SU-DHL-6 (cell line): ENCODE measurements around the gene MSH2.

Experiments
- H2AFZ ChIP-seq: fragments of 200-600 bp; sonication (generic); 2 replicates; pipeline ENCODE4 v1.6.1; 2014; ENCODE audit warnings: low read depth, mild to moderate bottlenecking, moderate library complexity, mixed read lengths, antibody characterized with exemption, low read length; ENCODE audit not compliant: severe bottlenecking
- H3F3A ChIP-seq: fragments of 200-600 bp; shearing (Covaris generic); 2 replicates; pipeline ENCODE4 v1.6.0; 2016; ENCODE audit warnings: antibody characterized with exemption, mild to moderate bottlenecking; ENCODE audit not compliant: insufficient read depth
- H3K27ac ChIP-seq: fragments of 200-600 bp; sonication (generic); 2 replicates; pipeline ENCODE4 v1.5.1; 2016; ENCODE audit warnings: low read depth, mild to moderate bottlenecking, low read length, moderate library complexity, mixed read lengths
- H3K27me3 ChIP-seq: fragments of 200-600 bp; sonication (generic), shearing (Covaris generic); 2 replicates; pipeline ENCODE4 v1.6.0; 2014; ENCODE audit warnings: mild to moderate bottlenecking, low read length
- H3K36me3 ChIP-seq: fragments of 200-600 bp; sonication (generic); 2 replicates; pipeline ENCODE4 v1.6.1; 2014; ENCODE audit warnings: mild to moderate bottlenecking, low read length, mixed read lengths
- H3K4me2 ChIP-seq: fragments of 300-600, 200-600 bp; shearing (Covaris generic), sonication (generic); 2 replicates; pipeline ENCODE4 v1.6.0; 2014; ENCODE audit warnings: low read length, low read depth, mild to moderate bottlenecking; ENCODE audit not compliant: poor library complexity, severe bottlenecking
- H3K4me3 ChIP-seq: fragments of 200-600 bp; sonication (generic); 2 replicates; pipeline ENCODE4 v1.5.1; 2014; ENCODE audit warnings: antibody characterized with exemption, low read length, mild to moderate bottlenecking, mixed read lengths; ENCODE audit not compliant: insufficient read depth, poor library complexity, severe bottlenecking
- H3K79me2 ChIP-seq: fragments of 200-600 bp; sonication (generic); 2 replicates; pipeline ENCODE4 v1.6.1; 2014; ENCODE audit warnings: mild to moderate bottlenecking, low read length, moderate library complexity; ENCODE audit not compliant: insufficient read depth
- H3K9ac ChIP-seq: fragments of 200-600 bp; sonication (generic); 2 replicates; pipeline ENCODE4 v1.7.0; 2014; ENCODE audit warnings: mild to moderate bottlenecking, low read length
- H3K9me2 ChIP-seq: fragments of 200-600 bp; sonication (generic); replicated peaks from 2 replicates; pipeline ENCODE4 v1.6.1; 2014; ENCODE audit warnings: low read length; ENCODE audit not compliant: insufficient read depth
- H3K9me3 ChIP-seq: fragments of 200-600 bp; sonication (generic); 2 replicates; pipeline ENCODE4 v1.6.1; 2014; ENCODE audit warnings: low read length, mixed read lengths; ENCODE audit not compliant: insufficient read depth
- H4K20me1 ChIP-seq: fragments of 200-600 bp; sonication (generic); 2 replicates; pipeline ENCODE4 v1.6.1; 2014; ENCODE audit warnings: low read depth, mild to moderate bottlenecking, antibody characterized with exemption, low read length, moderate library complexity, mixed read lengths
- CTCF ChIP-seq: fragments of 200-600 bp; sonication (generic); IDR thresholded peaks from one replicate; pipeline ENCODE4 v1.5.1; 2017; ENCODE audit warnings: antibody characterized with exemption, mild to moderate bottlenecking, low read length, moderate library complexity; ENCODE audit not compliant: insufficient read depth, poor library complexity, severe bottlenecking
- EZH2phosphoT487 ChIP-seq: fragments of 200-600 bp; sonication (generic), shearing (Covaris generic); conservative IDR thresholded peaks from 2 replicates; pipeline ENCODE4 v1.6.1; 2018; ENCODE audit warnings: mild to moderate bottlenecking, antibody characterized with exemption, low read length, moderate library complexity, mixed read lengths

The MSH2 gene

DNA sequence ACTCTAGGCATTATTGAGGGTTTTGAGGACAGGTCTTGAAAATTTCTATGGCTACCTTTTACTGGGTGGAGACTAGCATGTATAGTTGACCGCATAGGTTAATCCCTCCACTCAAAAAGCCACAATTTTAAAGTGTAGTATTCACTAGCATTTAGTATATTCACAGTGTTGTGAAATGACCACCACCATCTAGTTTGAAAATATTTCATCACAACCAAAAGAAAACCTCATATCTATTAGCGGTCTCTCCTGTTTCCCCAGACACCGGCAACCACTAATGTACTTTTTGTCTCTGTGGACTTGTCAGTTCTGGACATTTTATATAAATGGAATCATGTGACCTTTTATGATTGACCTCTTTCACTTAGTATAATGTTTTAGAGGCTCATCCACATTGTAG is 53.9 kb downstream of the MSH2 start:
- Histone ChIP-seq H3K27ac (no peak overlapping the region), H3K4me2 (no peak overlapping the region)

DNA sequence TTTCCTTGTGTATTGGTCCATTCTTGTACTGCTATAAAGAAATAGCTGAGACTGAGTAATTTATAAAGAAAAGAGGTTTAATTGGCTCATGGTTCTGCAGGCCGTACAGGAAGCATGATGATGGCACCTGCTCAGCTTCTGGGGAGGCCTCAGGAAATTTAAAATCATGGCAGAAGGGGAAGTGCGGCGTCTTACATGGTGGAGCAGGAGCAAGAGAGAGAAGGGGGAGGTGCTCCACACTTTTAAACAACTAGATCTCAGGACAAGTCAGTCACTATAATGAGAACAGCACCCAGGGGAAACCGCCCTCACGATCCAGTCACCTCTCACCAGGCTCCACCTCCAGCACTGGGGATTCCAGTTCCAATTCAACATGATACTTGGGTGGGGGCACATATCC is 54.3 kb downstream of the MSH2 start:
- H2AFZ ChIP-seq = no peak overlapping the region
- H3K27me3 ChIP-seq = no peaks in the 10 kb centered on the region
- no peak for TF ChIP-seq EZH2phosphoT487
- TF ChIP-seq CTCF = no peak
- H3K79me2 ChIP-seq = peaks cover 3% of the 10 kb centered on the region
- H3K4me3 ChIP-seq = no peak overlapping the region
- peaks cover 32% of the 10 kb centered on the region for H3K36me3 ChIP-seq
- H3K27ac ChIP-seq = no peak overlapping the region
- H3F3A ChIP-seq = peaks cover 19% of the 10 kb centered on the region
- H3K9me3 ChIP-seq = no peaks in the 10 kb centered on the region
- H3K9me2 ChIP-seq = no peaks in the 10 kb centered on the region
- H4K20me1 ChIP-seq = no peaks in the 10 kb centered on the region
- no peak overlapping the region for H3K9ac ChIP-seq
- H3K4me2 ChIP-seq = no peak overlapping the region

More for the DNA sequence above, 53.9 kb downstream of the MSH2 start:
- no peaks in the 10 kb centered on the region; the same call in none of the 2 replicates for H3K79me2 ChIP-seq
- peaks cover 30% of the 10 kb centered on the region for H3K36me3 ChIP-seq
- no peaks in the 10 kb centered on the region for H3K9me3 ChIP-seq
- H3K4me3 ChIP-seq = no peak overlapping the region
- no peaks in the 10 kb centered on the region for H4K20me1 ChIP-seq
- no peak overlapping the region for H2AFZ ChIP-seq
- H3K9me2 ChIP-seq = no peaks in the 10 kb centered on the region
- H3F3A ChIP-seq = peaks cover 19% of the 10 kb centered on the region
- TF ChIP-seq EZH2phosphoT487 (no peak), CTCF (no peak)
- no peaks in the 10 kb centered on the region for H3K27me3 ChIP-seq
- H3K9ac ChIP-seq = no peak overlapping the region

GRCh38 chr2:47459021-47459420 is 56.1 kb downstream of the MSH2 start:
- Histone ChIP-seq H3K9me2 (no peaks in the 10 kb centered on the region), H3K36me3 (peaks cover 42% of the 10 kb centered on the region), H3K79me2 (peaks cover 4% of the 10 kb centered on the region), H3K9me3 (no peaks in the 10 kb centered on the region), H3F3A (peaks cover 22% of the 10 kb centered on the region), H3K9ac (no peak overlapping the region), H3K27ac (no peak overlapping the region), H4K20me1 (no peaks in the 10 kb centered on the region), H2AFZ (no peak overlapping the region), H3K4me2 (no peak overlapping the region), H3K4me3 (no peak overlapping the region), H3K27me3 (no peaks in the 10 kb centered on the region)
- TF ChIP-seq EZH2phosphoT487 = no peak
- no peak for TF ChIP-seq CTCF
